Stimulated activated memory B cell treated with anti-CD40 and anti-IgM and Interleukin-4, amounts not matched to agents 10 μg/mL and 1 μg/mL and 100 μg/mL, for 72 hours (primary cell): ENCODE data around the gene SPAG9.

Experiments used
- ATAC-seq: fragments of 150-1000 bp; cut with Tn5 transposase; 2 replicates; pipeline ENCODE4 v1.10.0; 2021
- H3K27ac Mint-ChIP-seq: one replicate; pipeline ENCODE4 v1.8.0; 2022; ENCODE audit warnings: mild to moderate bottlenecking, mixed read lengths
- H3K27me3 Mint-ChIP-seq: one replicate; pipeline ENCODE4 v1.8.0; 2022; ENCODE audit warnings: mixed read lengths
- H3K36me3 Mint-ChIP-seq: one replicate; pipeline ENCODE4 v1.8.0; 2022; ENCODE audit warnings: mixed read lengths
- H3K4me1 Mint-ChIP-seq: one replicate; pipeline ENCODE4 v1.8.0; 2022; ENCODE audit warnings: mixed read lengths
- H3K4me3 Mint-ChIP-seq: one replicate; pipeline ENCODE4 v1.8.0; 2022; ENCODE audit warnings: mild to moderate bottlenecking, moderate library complexity, mixed read lengths
- H3K9me3 Mint-ChIP-seq: one replicate; pipeline ENCODE4 v1.8.0; 2022; ENCODE audit warnings: mixed read lengths

SPAG9 gene

GRCh38 chr17:50914505-50915063 lies 206.1 kb downstream of the SPAG9 start:
- Mint-ChIP-seq H3K4me1 (peaks cover 25% of the 10 kb centered on the region), H3K27ac (no peak overlapping the region), H3K27me3 (no peaks in the 10 kb centered on the region), H3K36me3 (no peaks in the 10 kb centered on the region), H3K4me3 (no peak overlapping the region), H3K9me3 (no peaks in the 10 kb centered on the region)
- ATAC-seq: no peak

GRCh38 chr17:50913120-50913519 lies 207.5 kb downstream of the SPAG9 start:
- Mint-ChIP-seq H3K36me3 (no peaks in the 10 kb centered on the region), H3K27me3 (no peaks in the 10 kb centered on the region), H3K4me1 (peaks cover 14% of the 10 kb centered on the region), H3K9me3 (no peaks in the 10 kb centered on the region), H3K27ac (no peak overlapping the region), H3K4me3 (no peak overlapping the region)
- ATAC-seq: no peak
